ENCODE measurements around the gene TBX22.
"Not testable (repeated sequence)": the region's sequence is repeated elsewhere in the genome, so short reads cannot be mapped to it uniquely, and the experiment has no call there.

Gene TBX22

GRCh38 chrX:80014141-80014940, at the start of gene TBX22:
TBX22 (plus strand) TSS chrX:80014753; CDS start chrX:80022270, 7,517 bp downstream.
- no peak for DNase-seq (ENCODE audit: low read depth)

- DNase-seq (ENCODE audit: low read depth) = no peak
Observed at GRCh38 chrX:79975605-79976004, 38.9 kb upstream of the TBX22 start.

GRCh38 chrX:80004458-80004857, 10.1 kb upstream of the TBX22 start:
- DNase-seq (ENCODE audit: low read depth) = no peak

GRCh38 chrX:80011522-80011921, 3.0 kb upstream of the TBX22 start:
- DNase-seq (ENCODE audit: low read depth) = no peak

- DNase-seq (ENCODE audit: low read depth) = no peak
Observed at GRCh38 chrX:80016182-80016581, 1.6 kb downstream of the TBX22 start.

- DNase-seq (ENCODE audit: low read depth) = no peak
Observed at GRCh38 chrX:80021621-80022020, 7.1 kb downstream of the TBX22 start.

- DNase-seq (ENCODE audit: low read depth) = no peak
Observed at GRCh38 chrX:80022363-80023031, 7.9 kb downstream of the TBX22 start.

- DNase-seq (ENCODE audit: low read depth) = no peak
Observed at GRCh38 chrX:80026116-80026515, 11.6 kb downstream of the TBX22 start.

- DNase-seq (ENCODE audit: low read depth) = not testable (repeated sequence)
Observed at GRCh38 chrX:80066156-80066555, 51.6 kb downstream of the TBX22 start.

GRCh38 chrX:80075625-80076024, 61.1 kb downstream of the TBX22 start:
- not testable (repeated sequence) for DNase-seq (ENCODE audit: low read depth)

Data from HS-27A (cell line).